Stimulated activated CD4-positive, alpha-beta T cell treated with anti-CD3 and anti-CD28 coated beads, Interleukin-4, amount 100 ng/mL, for 48 hours (primary cell): ENCODE results near the gene MRGPRD.
"Not testable (repeated sequence)": the region's sequence is repeated elsewhere in the genome, so short reads cannot be mapped to it uniquely, and the experiment has no call there.

Source experiments
- DNase-seq, 2 donors: peaks; one replicate each; pipeline ENCODE4 v3.0.0-alpha.2; 2020; ENCODE audit warnings: low read depth in 2 of 2

The MRGPRD gene

DNA sequence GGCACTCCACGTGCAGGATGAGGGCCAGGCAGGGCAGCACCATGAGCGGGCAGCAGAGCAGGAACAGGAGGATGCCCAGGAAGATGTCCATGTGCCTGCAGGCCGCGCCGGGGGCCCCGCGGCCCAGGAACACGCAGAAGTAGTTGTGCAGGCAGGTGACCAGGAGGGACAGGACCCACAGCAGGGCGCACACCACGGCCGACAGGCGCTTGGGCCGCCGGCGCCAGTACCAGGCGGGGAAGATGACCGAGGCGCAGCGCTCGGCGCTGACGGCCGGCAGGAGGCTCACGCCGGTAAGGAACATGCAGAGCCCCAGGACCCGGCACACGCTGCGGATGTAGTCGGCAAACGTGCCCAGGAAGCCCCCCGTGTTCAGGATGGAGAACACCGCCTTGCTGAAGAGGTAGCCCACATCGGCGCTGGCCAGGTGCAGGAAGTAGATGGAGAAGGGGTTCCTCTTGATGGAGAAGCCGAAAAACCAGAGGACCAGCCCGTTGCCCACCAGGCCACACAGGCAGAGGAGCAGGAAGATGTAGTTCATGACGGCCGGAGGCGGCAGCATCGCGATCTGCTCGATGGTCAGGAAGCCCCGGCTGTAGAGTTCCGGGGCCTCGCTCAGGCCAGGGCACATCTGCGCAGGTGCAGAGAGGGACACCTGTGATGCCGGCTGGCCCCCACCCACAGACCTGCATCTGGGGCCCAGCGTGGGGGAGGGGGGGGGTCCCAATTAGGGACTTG, 25.0 kb upstream of the MRGPRD start:
- DNase-seq, result no peak

DNA sequence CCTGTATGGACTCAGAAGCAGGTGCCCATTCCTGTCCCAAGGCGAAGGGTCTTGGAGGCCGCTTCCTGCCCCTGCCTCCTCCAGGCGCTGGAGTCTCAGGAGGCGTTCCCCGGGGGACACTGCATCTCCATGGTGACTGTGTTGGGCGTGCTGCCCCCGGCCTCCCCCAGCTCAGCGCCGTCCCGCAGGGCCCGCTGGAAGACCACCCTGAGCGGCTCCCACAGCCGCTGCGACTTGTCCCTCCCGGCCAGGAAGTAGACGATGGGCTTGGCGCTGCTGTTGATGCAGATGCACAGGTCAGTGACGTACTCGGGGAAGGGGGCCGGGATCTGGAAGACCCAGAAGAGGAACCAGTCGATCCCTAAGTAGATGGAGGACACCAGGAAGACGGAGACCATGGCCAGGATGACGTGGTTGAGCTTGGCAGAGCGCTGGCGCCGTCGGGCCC, 24.4 kb upstream of the MRGPRD start:
- no peak for DNase-seq

DNA sequence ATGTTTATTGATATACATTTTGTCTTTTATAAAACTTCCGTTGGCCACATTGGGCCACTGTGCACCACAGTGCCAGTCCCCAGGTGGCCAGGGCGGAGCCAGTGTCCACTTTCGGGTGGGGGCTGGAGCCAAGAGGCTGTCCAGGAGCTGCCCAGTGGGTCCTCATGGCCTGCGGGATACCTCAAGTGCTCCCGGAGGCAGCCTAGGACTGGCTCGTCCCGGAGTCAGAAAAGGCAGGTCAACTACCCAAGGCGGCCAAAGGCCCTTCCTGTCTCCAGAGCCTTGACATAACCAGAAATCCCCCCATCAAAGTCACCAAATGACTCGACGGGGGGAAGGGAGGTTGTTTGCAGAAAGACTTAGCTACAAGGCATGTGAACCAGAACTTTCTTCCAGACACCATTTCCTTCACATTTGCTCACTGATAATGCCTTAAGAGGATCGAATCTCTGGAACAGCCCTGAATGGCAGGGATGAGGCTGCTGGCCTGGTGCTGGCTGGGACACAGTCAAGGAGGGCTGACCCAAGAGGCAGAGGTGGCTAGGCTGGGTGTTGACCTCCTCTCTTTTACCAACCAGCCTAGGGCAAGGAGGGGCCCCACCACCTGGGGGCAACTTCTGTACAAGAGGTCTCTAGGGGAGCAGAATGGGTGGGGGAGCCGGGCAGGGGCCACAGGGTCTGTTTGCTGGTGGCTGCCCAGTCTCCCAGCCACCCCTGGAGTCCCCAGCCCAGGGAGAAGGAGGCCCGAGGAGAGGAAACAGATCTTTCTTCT, 23.8 kb upstream of the MRGPRD start:
- no peak for DNase-seq

DNA sequence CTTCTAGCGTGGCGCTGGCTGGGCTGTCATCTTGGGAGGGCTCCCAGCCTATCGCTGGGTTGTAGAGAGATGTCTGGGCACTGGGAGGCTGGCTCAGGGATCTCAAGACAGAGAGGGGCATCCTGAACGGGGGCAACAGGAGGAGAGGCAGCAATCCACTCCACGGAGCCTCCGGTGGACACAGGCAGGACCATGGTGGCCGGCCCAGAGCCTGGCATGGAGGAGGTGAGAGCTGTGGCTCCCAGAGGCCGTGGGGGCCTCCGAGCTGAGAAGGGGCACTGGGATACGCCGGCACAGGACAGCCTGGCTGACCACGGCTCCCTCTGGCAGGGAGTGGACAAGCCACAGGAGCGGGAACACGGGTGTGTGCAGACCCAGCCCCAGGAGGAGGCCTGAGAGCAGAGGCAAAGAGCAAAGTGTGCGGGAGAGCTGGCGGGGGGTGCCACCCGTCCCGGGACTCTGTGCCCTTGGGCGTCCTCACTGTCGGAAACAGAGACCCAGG, 23.1 kb upstream of the MRGPRD start:
- DNase-seq, result no peak

DNA sequence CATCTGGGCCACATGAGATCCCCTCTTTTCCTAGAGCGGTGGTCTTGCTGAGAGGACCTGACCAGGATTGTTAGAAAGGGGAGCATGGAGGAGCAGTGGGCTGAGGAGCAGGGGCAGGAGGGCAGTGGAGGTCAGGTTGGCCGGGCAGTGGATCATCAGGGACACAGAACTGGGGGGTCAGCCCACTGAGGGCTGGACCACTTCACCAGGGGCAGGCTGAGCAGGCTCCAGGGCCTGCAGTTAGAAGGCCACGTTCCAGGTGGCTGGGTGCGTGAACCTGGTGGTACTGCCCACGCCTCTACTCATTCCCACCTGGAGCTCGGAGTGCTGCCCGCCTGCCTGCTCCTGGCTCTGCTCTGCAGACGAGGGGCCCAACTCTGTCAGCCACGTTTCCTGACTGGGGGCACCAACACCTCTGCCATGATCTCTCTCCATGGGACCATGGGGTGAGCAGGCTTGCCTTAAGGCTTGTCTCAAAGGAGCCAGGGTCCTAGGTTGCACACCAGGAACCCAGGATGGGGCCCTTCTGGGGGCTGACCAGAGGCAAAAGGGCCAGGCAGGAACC, 22.6 kb upstream of the MRGPRD start:
- DNase-seq, result no peak

DNA sequence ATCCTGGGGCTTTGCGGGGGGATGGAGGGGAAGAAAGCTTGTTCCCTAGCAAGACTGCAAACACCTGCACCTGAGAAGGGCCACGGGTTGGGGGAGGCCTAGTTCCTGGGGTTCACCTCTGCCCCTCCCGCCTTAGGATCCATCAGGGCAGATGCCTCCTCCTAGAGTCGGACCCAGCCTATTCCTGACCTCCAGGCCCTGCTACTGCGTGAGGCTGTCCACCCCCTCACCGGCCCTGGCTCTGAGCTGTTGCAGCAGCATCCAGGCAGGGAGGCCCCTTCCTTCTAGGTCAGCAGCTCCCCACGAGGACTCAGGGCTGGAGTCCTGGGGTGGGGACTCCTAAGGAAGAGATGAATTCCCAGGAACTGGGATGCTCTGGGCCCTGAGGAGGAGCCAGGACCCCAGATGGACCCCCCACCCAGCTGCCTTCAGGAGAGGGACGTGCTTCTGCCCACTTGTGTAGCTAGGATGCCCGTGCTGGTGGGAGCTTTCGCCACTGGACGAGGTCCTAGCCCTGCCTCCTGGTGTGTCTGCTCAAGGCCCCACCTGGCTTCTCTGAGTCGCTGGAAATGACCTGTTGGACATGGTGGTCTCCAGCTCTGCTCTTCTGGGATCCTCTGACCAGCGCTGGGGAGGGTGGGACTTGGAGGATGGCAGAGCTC, 21.9 kb upstream of the MRGPRD start:
- DNase-seq, result no peak

DNA sequence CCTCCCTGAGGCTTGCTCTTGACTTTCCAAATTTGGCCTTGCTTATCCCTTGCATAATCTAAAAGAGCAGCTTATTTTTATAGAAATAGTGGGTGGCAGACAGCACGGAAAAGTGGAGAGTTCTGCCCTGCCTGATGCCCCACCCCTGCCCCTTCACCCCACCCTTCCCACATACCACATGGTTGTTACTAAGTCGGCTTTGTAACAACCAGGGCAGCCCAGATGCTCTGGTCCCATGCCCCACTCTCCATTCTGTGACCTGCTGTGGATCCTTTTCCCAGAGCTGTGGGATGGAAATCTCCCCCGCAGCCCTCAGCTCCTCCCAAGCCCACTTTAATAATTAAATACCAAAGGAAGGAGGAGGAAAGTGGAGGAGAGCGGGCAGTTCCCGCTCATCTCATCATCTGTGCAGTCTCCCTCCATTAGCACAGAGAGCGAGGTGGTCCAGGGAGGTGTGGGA, 21.4 kb upstream of the MRGPRD start:
- no peak for DNase-seq

DNA sequence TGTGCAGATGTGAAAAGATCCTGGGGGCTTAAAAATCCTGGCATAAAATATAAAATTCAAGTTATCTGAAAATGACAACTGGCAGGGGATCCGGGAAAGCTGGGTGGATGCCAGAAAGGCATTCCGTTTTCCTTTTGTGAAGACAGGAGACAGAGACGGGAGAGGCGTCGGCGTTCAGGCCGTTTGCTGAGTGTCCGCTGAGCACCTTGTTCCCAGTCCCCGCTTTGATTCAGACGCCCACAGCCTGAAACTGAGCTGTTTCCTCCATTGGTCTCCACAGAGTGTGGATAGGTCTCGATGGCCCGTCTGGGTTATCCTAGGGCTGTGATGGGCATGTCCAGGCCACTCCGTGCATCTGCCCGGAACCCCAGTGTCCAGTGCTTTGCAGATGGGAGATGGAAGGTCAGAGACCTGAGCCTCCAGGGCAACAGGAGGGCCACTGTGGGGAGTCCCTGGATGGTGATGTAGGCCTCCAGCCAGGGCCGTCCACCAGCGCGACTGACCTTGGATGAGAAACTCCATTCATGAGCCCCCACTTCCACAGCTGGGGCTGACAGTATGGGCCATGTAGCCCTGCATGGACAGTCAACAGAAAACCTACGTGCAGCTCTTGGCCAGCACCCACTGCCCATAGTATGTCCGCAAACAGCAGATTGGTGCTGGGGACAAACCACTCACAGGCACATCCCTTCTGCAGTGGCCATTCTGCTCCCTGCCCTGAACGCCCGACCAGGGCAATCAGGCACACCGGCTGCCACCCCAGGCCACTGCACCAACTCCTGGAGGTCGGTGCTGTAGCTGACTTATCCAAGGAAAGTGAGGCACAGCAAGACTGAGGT, 20.7 kb upstream of the MRGPRD start:
- DNase-seq, result no peak

DNA sequence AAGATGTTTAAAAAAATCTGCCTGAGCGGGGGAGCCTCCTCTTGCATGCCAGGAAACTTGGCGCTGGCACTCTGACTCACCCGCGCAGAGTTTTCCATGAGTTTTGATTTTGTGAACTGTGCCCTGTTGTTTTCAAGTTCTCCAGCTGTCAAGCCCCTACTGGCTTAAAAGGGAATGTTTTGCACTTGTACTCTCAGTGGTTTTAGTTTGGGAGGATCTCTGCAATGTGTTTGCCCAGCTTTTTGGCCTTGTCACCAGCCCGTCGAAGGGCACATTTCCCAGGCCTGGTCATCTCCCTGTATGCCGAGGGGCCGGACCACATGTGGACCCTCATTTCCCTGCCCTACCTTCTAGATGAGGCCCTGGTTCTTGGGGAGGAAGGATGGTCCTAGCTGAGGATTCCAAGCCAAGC, 20.1 kb upstream of the MRGPRD start:
- no peak for DNase-seq

DNA sequence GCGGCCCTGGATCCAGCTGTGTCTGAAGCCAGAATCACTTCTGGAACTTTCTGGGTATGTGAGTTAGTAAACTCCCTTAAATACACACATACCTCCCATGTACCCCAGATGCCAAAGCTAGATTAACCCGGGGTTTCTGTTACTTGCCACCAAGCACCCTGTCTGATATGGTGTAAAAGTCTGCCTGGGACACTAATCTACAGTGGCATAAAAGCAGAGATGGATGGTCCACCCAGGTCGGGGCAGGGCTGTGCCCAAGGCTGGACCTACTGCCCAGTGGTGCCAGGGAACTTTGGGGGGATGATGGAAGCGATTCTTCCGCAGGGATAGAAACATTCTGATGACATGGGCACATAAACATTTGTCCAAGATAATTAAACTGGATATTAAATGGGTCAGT, 19.6 kb upstream of the MRGPRD start:
- DNase-seq, result no peak

DNA sequence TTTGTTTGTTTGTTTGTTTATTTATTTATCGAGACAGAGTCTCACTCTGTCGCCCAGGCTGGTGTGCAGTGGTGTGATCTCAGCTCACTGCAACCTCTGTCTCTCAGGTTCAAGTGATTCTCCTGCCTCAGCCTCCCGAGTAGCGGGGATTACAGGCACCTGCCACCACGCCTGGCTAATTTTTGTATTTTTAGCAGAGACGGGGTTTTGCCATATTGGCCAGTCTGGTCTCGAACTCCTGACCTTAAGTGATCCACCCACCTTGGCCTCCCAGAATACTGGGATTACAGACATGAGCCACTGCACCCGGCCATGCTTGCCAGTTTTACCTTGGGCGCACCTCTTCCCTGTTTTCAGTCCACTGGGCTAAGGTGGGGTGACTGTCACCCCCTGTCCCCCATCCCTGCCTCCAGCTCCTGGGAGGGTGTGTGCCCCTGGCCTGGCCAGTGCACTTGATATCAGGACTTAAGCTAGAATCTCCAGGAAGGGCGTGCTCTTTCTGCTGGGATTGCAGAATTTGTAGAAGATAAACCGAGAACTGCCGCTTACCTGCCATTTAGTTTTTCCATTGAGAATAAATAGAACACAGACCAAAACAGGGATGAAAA, 19.1 kb upstream of the MRGPRD start:
- not testable (repeated sequence) for DNase-seq

DNA sequence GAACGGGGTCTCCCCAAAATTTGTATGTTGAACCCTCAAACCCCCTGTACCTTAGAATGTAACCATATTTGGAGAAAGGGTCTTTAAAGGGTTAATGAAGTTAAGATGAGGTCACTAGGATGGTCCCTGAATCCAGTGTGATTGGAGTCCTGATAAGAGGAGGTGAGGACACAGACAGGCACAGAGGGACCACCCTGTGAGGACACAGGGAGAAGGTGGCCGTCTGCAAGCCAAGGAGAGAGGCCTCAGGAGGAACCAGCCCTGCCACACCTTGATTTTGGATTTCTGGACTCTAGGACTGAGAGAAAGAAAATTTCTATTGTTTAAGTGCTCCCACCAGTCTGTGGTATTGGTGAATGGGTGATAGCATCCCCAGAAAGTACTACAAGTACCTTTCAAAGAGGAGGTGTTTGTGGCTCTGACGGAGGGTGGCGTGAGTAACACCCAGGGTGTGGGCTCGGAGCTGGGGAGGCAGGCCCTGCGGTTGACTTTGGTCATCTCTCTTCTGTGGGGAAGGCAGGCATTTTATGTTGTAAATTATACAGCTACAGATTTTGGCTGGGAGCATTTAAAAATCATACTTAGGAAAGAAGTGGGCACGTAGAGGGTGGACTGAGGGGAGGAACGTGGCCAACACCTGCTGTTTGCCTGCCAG, 18.4 kb upstream of the MRGPRD start:
- DNase-seq, result no peak

DNA sequence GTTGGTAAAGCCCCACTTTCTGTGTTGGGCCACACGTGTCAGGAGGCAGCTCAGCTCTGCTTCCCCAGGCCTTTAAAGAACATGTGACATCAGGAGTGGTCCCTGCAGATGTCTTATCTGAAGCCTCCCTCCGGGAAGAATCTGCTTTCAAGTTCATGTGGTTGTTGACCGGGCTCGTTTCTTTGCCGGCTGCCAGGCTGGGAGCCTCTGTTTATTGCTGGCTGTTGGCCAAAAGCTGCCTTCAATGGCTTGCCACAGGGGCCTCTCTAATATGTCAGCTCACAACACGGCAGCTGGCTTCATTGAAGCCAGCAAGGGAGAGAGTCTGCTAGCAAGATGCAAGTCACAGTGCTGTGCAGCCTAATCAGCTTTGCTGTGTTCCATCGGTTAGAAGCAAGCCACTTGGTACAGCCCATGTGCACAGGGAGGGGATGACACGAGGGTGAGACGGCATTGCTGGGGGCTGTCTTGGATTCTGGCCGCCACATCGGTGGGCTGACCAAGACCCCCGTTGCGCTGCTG, 17.7 kb upstream of the MRGPRD start:
- no peak for DNase-seq

DNA sequence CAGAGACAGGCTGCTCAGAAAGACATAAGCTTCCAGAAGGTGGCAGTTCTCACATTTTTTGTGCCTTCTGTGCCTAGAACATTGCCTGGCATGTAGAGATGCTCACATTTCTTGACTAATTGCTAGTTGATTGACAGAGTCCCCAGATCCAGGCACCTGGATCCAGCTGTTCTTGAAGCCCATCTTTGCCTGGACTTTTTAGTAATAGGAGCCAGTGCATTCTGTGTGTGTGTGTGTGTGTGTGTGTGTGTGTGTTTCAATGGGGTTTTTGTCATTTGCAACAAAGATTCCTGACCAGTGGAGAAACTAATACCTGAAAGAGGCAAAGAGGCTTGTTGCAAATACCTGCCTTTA, 17.2 kb upstream of the MRGPRD start:
- no peak for DNase-seq

DNA sequence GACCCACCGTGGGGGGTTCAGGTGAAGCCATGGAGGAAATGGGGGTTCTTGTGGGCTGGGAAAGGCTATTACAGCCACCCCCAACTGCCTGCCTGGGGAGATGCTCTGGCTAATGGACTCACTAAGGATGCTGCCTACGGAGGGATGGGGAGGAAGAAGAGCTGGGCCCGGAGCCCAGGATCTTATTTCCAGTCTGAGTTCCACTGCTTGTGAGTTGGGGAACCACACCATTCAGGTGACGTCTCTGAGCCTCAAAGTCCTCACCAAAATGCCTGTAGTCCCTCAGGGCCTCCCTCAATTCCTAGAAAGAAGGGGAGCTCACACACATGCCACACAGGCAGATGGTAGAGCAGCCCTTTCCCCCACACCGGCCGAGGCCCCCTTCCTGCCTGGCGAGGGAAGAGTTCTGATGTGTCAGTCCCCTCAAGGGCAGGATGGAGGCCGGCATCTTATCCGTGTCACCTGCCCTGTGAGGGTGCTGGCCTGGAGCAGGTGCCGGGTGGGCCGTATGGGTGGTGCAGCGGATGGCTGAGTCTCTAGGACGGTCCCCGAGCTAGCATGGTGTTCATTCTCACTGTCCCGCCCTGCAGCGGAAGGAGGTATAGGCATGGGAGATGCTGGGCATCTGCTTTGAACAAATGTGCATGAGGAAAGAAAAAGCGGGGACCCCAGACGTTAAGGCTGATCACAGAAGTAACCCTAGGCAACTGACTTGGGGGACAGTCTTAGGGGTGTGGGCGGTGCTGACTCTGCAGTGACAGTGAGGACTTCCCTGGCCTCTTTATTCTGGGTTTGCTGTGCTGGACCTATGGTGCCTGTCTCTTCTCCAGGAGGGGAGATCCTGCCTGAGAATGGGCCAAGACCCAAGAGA, 16.6 kb upstream of the MRGPRD start:
- DNase-seq, result no peak

DNA sequence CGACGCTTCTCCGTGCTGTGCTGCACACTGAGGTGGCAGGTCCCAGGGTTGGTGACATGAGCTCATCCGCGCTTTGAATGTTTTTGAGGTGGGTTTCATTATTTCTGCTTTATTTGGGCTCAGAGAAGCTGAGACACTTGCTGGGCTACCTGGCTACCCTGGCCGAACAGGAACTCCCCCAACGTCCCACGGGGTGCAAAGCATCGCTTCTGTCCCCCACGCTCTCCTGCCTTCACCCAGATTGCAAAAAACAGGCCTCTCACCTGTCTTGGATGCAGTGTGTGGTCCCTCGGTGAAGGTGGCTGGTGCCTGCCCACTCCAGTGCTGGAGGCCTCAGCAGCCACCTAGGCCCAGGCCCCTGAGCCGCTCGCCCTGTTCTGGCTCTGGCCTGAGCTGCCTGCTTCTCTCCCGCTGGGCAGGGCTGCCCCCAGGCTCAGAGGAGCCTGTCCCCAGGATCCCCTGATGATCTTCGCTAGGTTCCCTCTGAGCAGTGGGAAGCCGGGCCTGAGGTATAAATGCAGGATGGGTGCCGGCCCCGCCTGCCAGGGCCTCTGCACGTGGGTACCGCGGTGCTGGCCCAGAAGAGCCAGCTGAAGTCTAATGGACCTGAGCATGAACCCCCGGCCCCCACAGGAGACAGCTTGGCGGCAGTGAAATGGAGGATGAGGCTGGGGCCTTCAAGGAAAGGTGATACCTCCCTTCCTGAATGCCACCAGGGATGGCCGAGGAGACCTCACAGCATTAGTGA, 15.8 kb upstream of the MRGPRD start:
- no peak for DNase-seq

DNA sequence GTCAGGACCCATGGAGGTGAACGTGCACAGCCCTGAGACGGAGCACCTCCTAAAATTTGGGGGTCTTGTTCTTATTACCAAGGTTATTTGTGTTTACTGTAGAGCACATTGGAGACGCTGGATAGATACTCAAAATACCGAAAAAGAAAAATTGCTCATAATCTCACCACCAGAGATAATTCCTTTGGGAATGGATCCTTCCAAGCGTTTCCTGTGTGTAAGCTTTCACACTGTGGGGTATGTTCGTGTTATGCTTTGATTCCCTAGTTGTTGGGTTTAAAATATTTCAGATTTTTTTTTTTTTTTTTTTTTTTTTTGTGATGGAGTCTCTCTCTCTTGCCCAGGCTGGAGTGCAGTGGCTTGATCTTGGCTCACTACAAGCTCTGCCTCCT, 14.1 kb upstream of the MRGPRD start:
- no peak for DNase-seq

DNA sequence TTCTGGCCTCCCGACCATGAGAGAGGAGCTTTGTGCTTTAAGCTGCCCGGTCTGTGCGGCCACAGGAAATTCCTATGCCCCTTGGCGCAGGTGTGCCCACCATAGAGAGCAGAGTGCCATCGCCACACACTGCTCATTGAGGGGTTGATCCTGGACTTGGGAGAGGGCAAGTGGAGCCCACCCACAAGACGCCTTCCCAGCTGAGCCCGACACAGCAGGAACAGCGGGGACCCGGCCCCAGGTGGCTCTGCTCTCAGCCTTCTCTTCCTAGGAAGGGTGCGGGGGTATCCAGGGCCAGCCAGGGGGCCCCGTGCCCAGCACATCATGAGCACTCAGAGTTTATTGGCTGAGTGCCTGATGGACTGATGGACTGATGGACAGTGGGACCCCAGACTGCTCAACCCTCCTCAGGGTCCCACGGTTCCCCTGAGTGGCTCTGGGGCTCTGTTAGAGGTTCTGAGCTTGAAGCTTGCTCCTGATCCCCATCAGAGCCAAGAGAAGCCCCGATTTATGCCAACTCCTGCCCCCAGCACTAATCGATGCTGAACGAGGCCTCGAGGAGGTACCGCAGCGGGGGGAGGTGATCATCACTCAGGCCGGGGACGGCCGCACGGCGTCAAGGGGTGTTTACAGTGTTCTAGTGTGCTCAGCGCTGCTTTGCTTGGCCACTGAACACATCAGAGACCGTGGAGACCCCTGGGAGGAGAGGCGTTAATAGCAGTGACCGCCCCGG, 13.5 kb upstream of the MRGPRD start:
- DNase-seq, result no peak
